Ectodermal cell (in vitro differentiated cells): Measurements from ENCODE around the gene SPACA4.

Experiments
- H3K27ac ChIP-seq: 2 replicates; pipeline ENCODE4 v1.7.0; 2013; ENCODE audit warnings: mild to moderate bottlenecking, low read depth, low read length; ENCODE audit not compliant: insufficient read depth, poor library complexity, severe bottlenecking
- H3K27me3 ChIP-seq: 2 replicates; pipeline ENCODE4 v1.7.0; 2013; ENCODE audit warnings: mild to moderate bottlenecking, low read length; ENCODE audit not compliant: insufficient read depth, control insufficient read depth, poor library complexity, severe bottlenecking
- H3K36me3 ChIP-seq: one replicate; pipeline ENCODE4 v1.7.0; 2013; ENCODE audit warnings: low read length; ENCODE audit not compliant: control insufficient read depth, insufficient read depth
- H3K4me1 ChIP-seq: one replicate; pipeline ENCODE4 v1.7.0; 2013; ENCODE audit warnings: low read length; ENCODE audit not compliant: control insufficient read depth, insufficient read depth
- H3K4me3 ChIP-seq: 2 replicates; pipeline ENCODE4 v1.7.0; 2013; ENCODE audit warnings: low read depth, low read length, control low read depth; ENCODE audit not compliant: insufficient read depth
- H3K9me3 ChIP-seq: 2 replicates; pipeline ENCODE4 v1.7.0; 2013; ENCODE audit warnings: mild to moderate bottlenecking, low read length, moderate library complexity; ENCODE audit not compliant: control insufficient read depth
- WGBS, 2 experiments: methylation state at CpG; one replicate each; pipeline ENCODE4 v1.1.7; 2013; ENCODE audit warnings: missing lambda C conversion rate in 2 of 2; 5-methylcytosine and 5-hydroxymethylcytosine counted together

Gene SPACA4

GRCh38 chr19:48618278-48618915, 11.9 kb downstream of the SPACA4 start:
- WGBS, 2 experiments = 1 to 2% methylated on average over 18 of the region's 18 CpGs
- Histone ChIP-seq H3K27me3 (no peaks in the 10 kb centered on the region), H3K4me3 (peak overlapping the region; percentile 98), H3K9me3 (no peaks in the 10 kb centered on the region), H3K4me1 (peaks cover 49% of the 10 kb centered on the region), H3K36me3 (peaks cover 7% of the 10 kb centered on the region), H3K27ac (peak overlapping the region; percentile 95)

GRCh38 chr19:48618916-48619691, 12.6 kb downstream of the SPACA4 start, which contains the start of the genes RPL18 and SPHK2:
RPL18 (minus strand) TSS chr19:48619178; CDS start chr19:48619143, 35 bp downstream.
SPHK2 (plus strand) TSS chr19:48619506; CDS start chr19:48620515, 1,009 bp downstream.
- H3K36me3 ChIP-seq = peaks cover 7% of the 10 kb centered on the region
- H3K27me3 ChIP-seq = no peaks in the 10 kb centered on the region
- WGBS, 2 experiments = 0% methylated on average over 69 of the region's 69 CpGs
- H3K9me3 ChIP-seq = no peaks in the 10 kb centered on the region
- H3K4me3 ChIP-seq = peak within 1 kb of the TSS; percentile 98
- H3K27ac ChIP-seq = peak within 1 kb of the TSS; percentile 95
- peaks cover 45% of the 10 kb centered on the region for H3K4me1 ChIP-seq

- H3K36me3 ChIP-seq = peaks cover 7% of the 10 kb centered on the region
- peaks cover 38% of the 10 kb centered on the region for H3K4me1 ChIP-seq
- WGBS, 2 experiments = 39 to 45% methylated on average over 5 to 6 of the region's 6 CpGs
- peak overlapping the region; percentile 98 for H3K4me3 ChIP-seq
- H3K27ac ChIP-seq = peak overlapping the region; percentile 95
- no peaks in the 10 kb centered on the region for H3K9me3 ChIP-seq
- no peaks in the 10 kb centered on the region for H3K27me3 ChIP-seq
These were observed 13.4 kb downstream of the SPACA4 start for GRCh38 chr19:48619692-48620585.

GRCh38 chr19:48623556-48624066, 17.1 kb downstream of the SPACA4 start:
- Histone ChIP-seq H3K4me1 (peaks cover 16% of the 10 kb centered on the region), H3K9me3 (no peaks in the 10 kb centered on the region)
- 32 to 37% methylated on average over 8 of the region's 8 CpGs for WGBS, 2 experiments

GRCh38 chr19:48624067-48624594, 17.6 kb downstream of the SPACA4 start:
- Histone ChIP-seq H3K27me3 (no peaks in the 10 kb centered on the region), H3K27ac (peak overlapping the region; percentile 96), H3K4me3 (peak overlapping the region; percentile 48), H3K36me3 (no peaks in the 10 kb centered on the region), H3K4me1 (peaks cover 16% of the 10 kb centered on the region), H3K9me3 (no peaks in the 10 kb centered on the region)
- 0% methylated on average over 40 of the region's 40 CpGs for WGBS, 2 experiments

More at GRCh38 chr19:48623556-48624066, 17.1 kb downstream of the SPACA4 start:
- H3K27ac ChIP-seq = peak overlapping the region; percentile 96
- peak overlapping the region; percentile 28 for H3K4me3 ChIP-seq
- H3K27me3 ChIP-seq = no peaks in the 10 kb centered on the region
- H3K36me3 ChIP-seq = no peaks in the 10 kb centered on the region

- Histone ChIP-seq H3K4me1 (peaks cover 21% of the 10 kb centered on the region), H3K9me3 (no peaks in the 10 kb centered on the region), H3K27me3 (no peaks in the 10 kb centered on the region), H3K4me3 (peak overlapping the region; percentile 48), H3K36me3 (no peaks in the 10 kb centered on the region), H3K27ac (peak overlapping the region; percentile 13)
- 46 to 53% methylated on average over 22 to 23 of the region's 24 CpGs for WGBS, 2 experiments
These were observed 18.5 kb downstream of the SPACA4 start for GRCh38 chr19:48624791-48625723.

GRCh38 chr19:48625891-48626327, 19.4 kb downstream of the SPACA4 start:
- no peak overlapping the region for H3K4me3 ChIP-seq
- H3K27me3 ChIP-seq = no peaks in the 10 kb centered on the region
- H3K36me3 ChIP-seq = no peaks in the 10 kb centered on the region
- H3K27ac ChIP-seq = no peak overlapping the region
- H3K4me1 ChIP-seq = peaks cover 26% of the 10 kb centered on the region
- 93 to 95% methylated on average over 30 of the region's 30 CpGs for WGBS, 2 experiments
- H3K9me3 ChIP-seq = no peaks in the 10 kb centered on the region

- whole genome bisulfite sequencing, 2 experiments = 88 to 89% methylated on average over 6 of the region's 6 CpGs
- no peaks in the 10 kb centered on the region for H3K36me3 ChIP-seq
These were observed 20.8 kb downstream of the SPACA4 start for GRCh38 chr19:48627201-48627864.

More at GRCh38 chr19:48627201-48627864, 20.8 kb downstream of the SPACA4 start:
- Histone ChIP-seq H3K4me1 (peaks cover 28% of the 10 kb centered on the region), H3K9me3 (no peaks in the 10 kb centered on the region), H3K27ac (no peak overlapping the region), H3K4me3 (no peak overlapping the region), H3K27me3 (no peaks in the 10 kb centered on the region)
